Measurements from ENCODE around the gene FNDC10.

GRCh38 chr1:1593834-1594601 lies 5.9 kb downstream of the FNDC10 start:
- TF ChIP-seq POLR2A (IDR thresholded peaks at IDR 0.05) (no peak), EP300 (IDR thresholded peaks at IDR 0.05) (no peak)
- TF ChIP-seq, protein P1, sequence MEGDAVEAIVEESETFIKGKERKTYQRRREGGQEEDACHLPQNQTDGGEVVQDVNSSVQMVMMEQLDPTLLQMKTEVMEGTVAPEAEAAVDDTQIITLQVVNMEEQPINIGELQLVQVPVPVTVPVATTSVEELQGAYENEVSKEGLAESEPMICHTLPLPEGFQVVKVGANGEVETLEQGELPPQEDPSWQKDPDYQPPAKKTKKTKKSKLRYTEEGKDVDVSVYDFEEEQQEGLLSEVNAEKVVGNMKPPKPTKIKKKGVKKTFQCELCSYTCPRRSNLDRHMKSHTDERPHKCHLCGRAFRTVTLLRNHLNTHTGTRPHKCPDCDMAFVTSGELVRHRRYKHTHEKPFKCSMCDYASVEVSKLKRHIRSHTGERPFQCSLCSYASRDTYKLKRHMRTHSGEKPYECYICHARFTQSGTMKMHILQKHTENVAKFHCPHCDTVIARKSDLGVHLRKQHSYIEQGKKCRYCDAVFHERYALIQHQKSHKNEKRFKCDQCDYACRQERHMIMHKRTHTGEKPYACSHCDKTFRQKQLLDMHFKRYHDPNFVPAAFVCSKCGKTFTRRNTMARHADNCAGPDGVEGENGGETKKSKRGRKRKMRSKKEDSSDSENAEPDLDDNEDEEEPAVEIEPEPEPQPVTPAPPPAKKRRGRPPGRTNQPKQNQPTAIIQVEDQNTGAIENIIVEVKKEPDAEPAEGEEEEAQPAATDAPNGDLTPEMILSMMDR (IDR thresholded peaks at IDR 0.05), result no peak
